AG10803 (cell line): ENCODE measurements around the gene CLMN.

Experiments used
- DNase-seq: peaks from one replicate; pipeline ENCODE4 v3.0.0; 2010; ENCODE audit warnings: low read depth
- H3K4me3 ChIP-seq: 2 replicates; pipeline ENCODE4 v1.5.1; 2011; ENCODE audit warnings: mild to moderate bottlenecking, low read length, control low read depth
- CTCF ChIP-seq: conservative IDR thresholded peaks from 2 replicates; pipeline ENCODE4 v1.5.1; 2011; ENCODE audit warnings: mild to moderate bottlenecking, low read length, control low read depth, inconsistent platforms

The CLMN gene

DNA sequence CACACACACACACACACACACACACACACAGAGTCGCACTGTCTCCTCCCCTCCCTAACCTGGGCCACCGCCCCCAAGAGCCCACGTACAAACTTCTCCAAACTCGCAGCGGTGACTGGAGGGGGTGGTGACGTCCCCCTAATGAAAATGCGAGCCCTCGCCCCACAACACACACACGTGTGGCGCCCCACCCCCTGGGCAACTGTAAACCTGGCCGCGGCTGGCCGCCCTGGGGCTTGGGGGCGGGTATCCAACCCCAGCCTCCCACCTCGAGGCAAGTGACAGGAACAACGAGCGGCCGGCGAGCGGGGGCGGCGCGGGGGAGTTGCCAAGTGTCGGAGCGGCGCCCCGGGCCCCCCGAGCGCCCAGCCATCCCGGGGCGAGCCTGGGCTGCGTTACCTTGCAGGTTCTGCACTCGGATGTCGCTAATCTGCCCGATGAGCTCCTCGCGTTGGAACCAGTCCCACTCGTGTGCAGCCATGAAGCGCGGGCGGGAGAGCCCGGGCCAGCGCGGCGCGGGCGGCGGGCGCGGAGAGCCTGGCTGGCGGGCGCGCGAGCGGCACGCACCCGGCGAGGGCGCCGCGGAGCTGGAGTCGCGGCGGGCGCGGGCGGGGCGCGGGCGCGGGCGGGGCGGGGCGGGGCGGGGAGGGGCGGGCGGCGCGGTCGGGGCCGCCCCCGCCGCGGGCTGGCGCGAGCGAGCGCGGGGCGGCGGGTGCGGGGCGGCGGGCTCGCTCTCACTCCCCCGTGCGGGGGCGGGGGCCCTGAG, at the start of gene CLMN:
Gene CLMN, minus strand, starts transcription at position 597 of the 766 bp plus-strand sequence. Its CDS starts 116 bp downstream, at position 481.
- H3K4me3 ChIP-seq = peak within 1 kb of the TSS; percentile 55
- no peak for TF ChIP-seq CTCF
- DNase-seq = peak; percentile 12

GRCh38 chr14:95365401-95365800, 45.7 kb upstream of the CLMN start:
- no peak for TF ChIP-seq CTCF
- peak; percentile 67 for DNase-seq
- H3K4me3 ChIP-seq = no peak overlapping the region

DNA sequence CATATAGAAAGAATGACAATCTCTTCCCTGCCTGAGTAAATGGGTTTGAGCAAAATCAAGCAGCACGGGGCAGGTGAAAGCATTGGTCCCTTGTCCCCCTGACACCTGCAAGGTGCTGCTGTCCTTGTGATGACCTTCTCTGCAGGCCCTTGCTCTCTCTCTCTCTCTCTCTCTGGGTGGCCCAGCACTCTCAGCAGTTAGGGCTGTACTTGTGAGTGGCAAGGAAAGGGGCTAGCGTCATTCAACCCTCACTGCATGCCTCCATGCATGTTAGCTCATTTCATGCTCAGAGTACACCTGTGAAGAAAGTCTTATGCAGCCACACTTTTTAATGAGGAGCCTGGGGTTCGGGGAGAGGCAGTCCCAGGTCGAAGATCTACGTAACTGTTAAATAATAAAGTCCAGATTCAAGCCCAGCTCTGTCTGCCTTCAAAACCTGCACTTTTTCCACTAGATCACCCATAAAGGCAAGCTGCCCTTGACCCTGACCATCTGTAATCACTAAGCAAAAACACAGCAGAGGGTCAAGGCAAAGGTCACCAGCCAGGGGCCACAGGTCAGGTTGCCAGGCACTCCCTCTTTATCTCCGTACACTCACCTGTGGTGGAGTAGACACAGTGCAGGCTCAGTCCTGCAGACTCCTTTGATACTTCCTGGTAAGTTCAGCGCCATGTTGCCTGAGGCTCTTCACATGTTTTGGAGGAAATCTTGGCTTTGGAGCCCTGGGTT, 44.9 kb upstream of the CLMN start:
- no peak for TF ChIP-seq CTCF
- no peak overlapping the region for H3K4me3 ChIP-seq
- DNase-seq = no peak

DNA sequence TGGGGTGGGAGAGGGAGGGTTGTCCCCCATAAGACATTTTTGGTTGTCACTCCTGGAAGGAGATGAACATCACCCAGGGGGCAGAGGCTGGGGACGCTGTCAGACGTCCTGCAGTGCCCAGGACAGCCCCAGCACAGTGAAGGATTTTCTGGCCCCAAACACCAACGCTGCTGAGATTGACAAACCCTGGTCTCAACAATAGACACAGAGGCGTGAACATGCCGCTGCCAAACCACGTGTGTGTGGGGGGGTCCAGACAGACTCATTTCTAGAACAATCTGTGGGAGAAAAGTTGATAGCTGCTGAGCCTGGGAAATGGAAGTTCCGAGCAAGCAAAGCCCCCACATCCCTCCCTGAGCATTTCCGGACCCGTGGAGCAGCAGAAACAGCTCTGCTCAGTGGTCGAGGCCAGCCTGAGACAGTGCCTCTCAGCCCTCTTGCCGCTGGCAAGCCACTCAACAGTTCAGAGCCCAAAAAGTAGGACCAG, 43.8 kb upstream of the CLMN start:
- no peak overlapping the region for H3K4me3 ChIP-seq
- no peak for DNase-seq
- TF ChIP-seq CTCF = no peak

DNA sequence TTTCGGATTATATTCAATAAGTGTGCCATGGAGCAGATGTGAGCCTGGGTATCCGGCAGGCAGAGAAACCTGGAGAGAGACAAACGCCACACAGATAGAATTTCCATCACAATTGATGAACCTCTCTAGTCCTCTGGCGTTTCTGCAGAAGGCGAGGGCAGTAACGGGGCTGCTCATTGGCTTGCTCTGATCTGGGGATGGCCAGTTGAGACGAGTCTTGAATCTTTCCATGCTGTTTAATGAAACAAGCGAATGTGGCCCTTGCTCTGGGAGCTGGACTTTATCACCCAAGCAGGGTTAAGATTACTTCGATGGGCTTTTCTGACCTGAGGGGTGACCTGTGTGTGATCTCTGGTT, 42.4 kb upstream of the CLMN start:
- no peak for DNase-seq
- TF ChIP-seq CTCF = no peak
- H3K4me3 ChIP-seq = no peak overlapping the region

DNA sequence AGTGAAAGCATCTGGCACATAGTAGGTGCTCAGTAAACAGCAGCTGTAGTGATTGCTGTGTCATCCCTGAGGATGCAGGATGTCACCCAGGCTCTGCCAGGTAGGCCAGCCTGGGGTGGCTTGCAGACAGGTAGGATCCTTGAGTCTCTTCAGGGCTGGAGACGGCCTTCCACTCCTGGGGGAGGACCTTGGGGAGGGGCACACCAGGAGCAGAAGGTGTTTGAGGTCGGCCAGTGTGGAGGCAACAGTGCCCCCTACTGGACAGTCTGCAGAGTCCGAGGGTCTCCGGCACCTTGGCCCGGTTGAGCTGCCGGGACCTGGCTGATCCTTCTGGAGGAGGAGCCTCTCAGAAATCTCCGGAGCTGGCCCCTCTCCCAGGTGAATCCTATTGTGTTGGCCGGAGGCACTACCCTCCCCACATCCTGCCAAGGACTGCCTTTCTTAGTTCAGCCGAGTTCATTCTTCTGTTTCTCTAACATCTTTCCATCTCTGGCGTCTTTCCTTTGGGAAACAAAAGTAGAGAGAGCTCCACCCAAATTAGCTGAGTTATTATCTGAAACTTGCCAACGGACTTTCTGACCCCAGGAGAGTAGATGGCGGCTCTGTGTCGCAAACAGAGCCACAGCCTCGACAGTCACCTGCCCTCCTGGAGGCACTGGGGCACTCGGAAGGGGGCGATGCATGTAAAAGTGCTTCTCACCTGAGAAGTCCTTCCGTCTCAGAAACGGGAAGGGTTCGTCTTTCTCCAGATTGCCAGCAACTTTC, 41.8 kb upstream of the CLMN start:
- peak; percentile 47 for TF ChIP-seq CTCF
- no peak overlapping the region for H3K4me3 ChIP-seq
- no peak for DNase-seq
